Keratinocyte (primary cell): Measurements from ENCODE around the gene MAX.

Source experiments
- EZH2 ChIP-seq: IDR thresholded peaks from one replicate; pipeline ENCODE4 v1.6.1; 2012; ENCODE audit warnings: inconsistent platforms, mild to moderate bottlenecking, low read length, moderate library complexity
- TF ChIP-seq, protein P1 (sequence below), 3 experiments: IDR thresholded peaks in 1 of 3; conservative IDR thresholded peaks in 1 of 3; optimal IDR thresholded peaks in 1 of 3; 2 replicates in 2 of 3; 3 replicates in 1 of 3; pipeline versions ENCODE3 to v1.5.1; 2011; ENCODE audit warnings: low read length in 3 of 3, mild to moderate bottlenecking in 3 of 3, moderate library complexity in 2 of 3, control low read depth in 1 of 3, inconsistent platforms in 1 of 3; ENCODE audit not compliant: insufficient read depth in 2 of 3; ENCODE audit errors: extremely low read depth in 1 of 3

DNA sequence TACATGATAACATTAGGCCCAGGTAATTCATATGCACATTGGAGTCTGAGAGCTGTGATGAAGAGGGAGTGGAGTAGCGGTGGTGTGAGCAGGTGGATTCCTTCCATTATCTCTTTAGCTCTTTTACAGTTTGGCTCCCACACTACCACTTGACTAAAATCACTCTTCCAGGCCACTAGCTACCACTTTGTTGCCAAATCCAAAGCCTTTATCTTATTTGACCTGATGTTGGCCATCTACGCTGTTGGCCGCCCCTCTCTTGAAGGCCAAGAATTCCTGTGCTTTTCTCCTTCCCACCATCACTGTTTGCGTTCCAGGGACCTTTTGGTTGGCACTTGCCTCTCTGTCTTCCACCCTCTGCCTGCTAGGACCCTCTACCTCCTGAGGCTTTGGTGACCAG lies 4.0 kb upstream of the MAX start:
- TF ChIP-seq, protein P1, sequence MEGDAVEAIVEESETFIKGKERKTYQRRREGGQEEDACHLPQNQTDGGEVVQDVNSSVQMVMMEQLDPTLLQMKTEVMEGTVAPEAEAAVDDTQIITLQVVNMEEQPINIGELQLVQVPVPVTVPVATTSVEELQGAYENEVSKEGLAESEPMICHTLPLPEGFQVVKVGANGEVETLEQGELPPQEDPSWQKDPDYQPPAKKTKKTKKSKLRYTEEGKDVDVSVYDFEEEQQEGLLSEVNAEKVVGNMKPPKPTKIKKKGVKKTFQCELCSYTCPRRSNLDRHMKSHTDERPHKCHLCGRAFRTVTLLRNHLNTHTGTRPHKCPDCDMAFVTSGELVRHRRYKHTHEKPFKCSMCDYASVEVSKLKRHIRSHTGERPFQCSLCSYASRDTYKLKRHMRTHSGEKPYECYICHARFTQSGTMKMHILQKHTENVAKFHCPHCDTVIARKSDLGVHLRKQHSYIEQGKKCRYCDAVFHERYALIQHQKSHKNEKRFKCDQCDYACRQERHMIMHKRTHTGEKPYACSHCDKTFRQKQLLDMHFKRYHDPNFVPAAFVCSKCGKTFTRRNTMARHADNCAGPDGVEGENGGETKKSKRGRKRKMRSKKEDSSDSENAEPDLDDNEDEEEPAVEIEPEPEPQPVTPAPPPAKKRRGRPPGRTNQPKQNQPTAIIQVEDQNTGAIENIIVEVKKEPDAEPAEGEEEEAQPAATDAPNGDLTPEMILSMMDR (optimal IDR thresholded peaks at IDR 0.05 in 1 of 3, IDR thresholded peaks at IDR 0.05 in 1 of 3, conservative IDR thresholded peaks at IDR 0.05 in 1 of 3; ENCODE audit: extremely low read depth in 1 of 3, insufficient read depth in 2 of 3, low read length in 3 of 3) = no peak
- no peak for TF ChIP-seq EZH2
